Erythroblast (primary cell): ENCODE data around the gene PARD3.

Experiments
- GATA1 ChIP-seq: IDR thresholded peaks from 2 replicates; pipeline ENCODE4 v1.6.1; 2011; ENCODE audit warnings: low read depth, mild to moderate bottlenecking, control low read depth, low read length, moderate library complexity
- POLR2A ChIP-seq: IDR thresholded peaks from 2 replicates; pipeline ENCODE4 v1.6.1; 2011; ENCODE audit warnings: mild to moderate bottlenecking, low read length

GRCh38 chr10:34319197-34319846 lies 495.8 kb downstream of the PARD3 start:
- no peak for TF ChIP-seq GATA1
- TF ChIP-seq POLR2A: no peak
